ENCODE data around the gene SH2D1A. TPM values are rescaled to one million over a fixed set of nuclear protein-coding genes. Genes with fewer than 3 reads are reported as not detected.

The SH2D1A gene
- total and polyA plus RNA-seq, 4 donors, result 0.15 to 0.59 (median 0.32) TPM

DNA sequence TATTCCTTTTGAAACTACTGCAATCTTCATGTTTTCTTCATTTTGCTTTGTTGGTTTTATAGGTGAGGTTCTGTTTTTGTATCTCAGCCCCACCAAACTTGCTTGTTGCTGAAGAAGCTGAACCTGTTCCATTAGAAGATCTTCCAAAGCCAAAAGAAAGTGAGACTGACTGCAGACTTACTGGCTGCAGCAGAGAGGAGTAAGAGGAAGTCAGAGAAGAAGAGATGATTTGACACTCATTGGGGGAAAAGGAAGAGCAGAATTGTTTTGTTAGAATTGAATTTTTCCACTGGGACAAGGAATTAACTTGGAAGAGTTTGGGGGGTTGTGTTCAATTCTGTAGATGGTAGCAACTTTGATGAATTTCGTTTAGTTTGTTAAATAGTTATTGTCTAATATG is 10.8 kb upstream of the SH2D1A start:
- DNase-seq (ENCODE audit: low read depth in 4 of 6, low spot score in 6 of 6), result no peak
- Histone ChIP-seq H3K4me3 (ENCODE audit: low read depth, low read length) (no peak overlapping the region), H3K27me3 (ENCODE audit: control insufficient read depth, insufficient read depth, low read length) (no peaks in the 10 kb centered on the region), H3K36me3 (ENCODE audit: control insufficient read depth, insufficient read depth, low read length) (peaks cover 4% of the 10 kb centered on the region), H3K9me3 (ENCODE audit: control insufficient read depth, insufficient read depth, low read length) (no peaks in the 10 kb centered on the region), H3K4me1 (ENCODE audit: control insufficient read depth, insufficient read depth, low read length) (no peaks in the 10 kb centered on the region), H3K27ac (ENCODE audit: low read depth, low read length) (no peak overlapping the region)
- WGBS (ENCODE audit: insufficient coverage), result 20% methylated on average over 1 of the region's 1 CpG

GRCh38 chrX:124337916-124338315 is 8.4 kb upstream of the SH2D1A start:
- DNase-seq (ENCODE audit: low read depth in 4 of 6, low spot score in 6 of 6), result no peak
- Histone ChIP-seq H3K27ac (ENCODE audit: low read depth, low read length) (no peak overlapping the region), H3K4me1 (ENCODE audit: control insufficient read depth, insufficient read depth, low read length) (no peaks in the 10 kb centered on the region), H3K4me3 (ENCODE audit: low read depth, low read length) (no peak overlapping the region), H3K9me3 (ENCODE audit: control insufficient read depth, insufficient read depth, low read length) (no peaks in the 10 kb centered on the region), H3K27me3 (ENCODE audit: control insufficient read depth, insufficient read depth, low read length) (no peaks in the 10 kb centered on the region), H3K36me3 (ENCODE audit: control insufficient read depth, insufficient read depth, low read length) (peaks cover 3% of the 10 kb centered on the region)
- 20% methylated on average over 1 of the region's 1 CpG for WGBS (ENCODE audit: insufficient coverage)

DNA sequence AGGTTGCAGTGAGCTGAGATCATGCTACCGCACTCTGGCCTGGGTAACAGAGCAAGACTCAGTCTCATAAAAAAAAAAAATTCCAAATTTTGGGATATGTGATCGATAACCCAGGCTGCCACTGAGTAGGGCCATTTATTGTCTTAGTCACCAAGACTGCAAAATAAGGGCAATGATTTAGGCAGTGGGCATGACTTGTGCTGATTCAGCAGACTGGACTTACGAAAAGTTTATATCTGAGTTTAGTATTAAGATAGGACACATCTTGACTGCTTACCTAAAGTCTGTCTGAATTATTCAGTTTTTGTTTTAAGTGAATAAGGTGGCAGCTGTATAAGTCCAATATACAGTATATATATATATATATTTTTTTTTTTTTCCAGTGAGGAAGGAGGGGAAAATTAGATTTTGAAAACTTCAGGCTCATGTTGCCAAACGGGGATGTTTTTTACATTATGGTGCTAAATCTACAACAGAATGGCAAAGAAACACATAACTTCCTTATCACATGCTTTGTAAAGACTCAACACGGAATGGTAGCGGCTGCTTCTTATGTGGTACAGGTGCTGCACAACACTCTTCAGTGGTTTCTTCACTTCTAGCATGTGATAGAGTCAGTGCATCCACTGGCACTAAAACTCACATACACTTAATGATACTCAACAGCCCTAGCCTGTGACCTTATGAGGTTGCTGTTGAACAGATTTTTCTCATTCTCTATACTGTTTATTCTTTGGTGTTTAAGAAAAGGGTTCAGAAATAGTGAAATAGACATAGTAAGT is 7.4 kb upstream of the SH2D1A start:
- Histone ChIP-seq H3K9me3 (ENCODE audit: control insufficient read depth, insufficient read depth, low read length) (no peaks in the 10 kb centered on the region), H3K4me1 (ENCODE audit: control insufficient read depth, insufficient read depth, low read length) (no peaks in the 10 kb centered on the region), H3K4me3 (ENCODE audit: low read depth, low read length) (no peak overlapping the region), H3K36me3 (ENCODE audit: control insufficient read depth, insufficient read depth, low read length) (no peaks in the 10 kb centered on the region), H3K27ac (ENCODE audit: low read depth, low read length) (no peak overlapping the region), H3K27me3 (ENCODE audit: control insufficient read depth, insufficient read depth, low read length) (no peaks in the 10 kb centered on the region)
- DNase-seq (ENCODE audit: low read depth in 4 of 6, low spot score in 6 of 6), result no peak
- 81% methylated on average over 3 of the region's 6 CpGs for WGBS (ENCODE audit: insufficient coverage)

- Histone ChIP-seq H3K27ac (ENCODE audit: low read depth, low read length) (no peak overlapping the region), H3K27me3 (ENCODE audit: control insufficient read depth, insufficient read depth, low read length) (no peaks in the 10 kb centered on the region), H3K4me3 (ENCODE audit: low read depth, low read length) (no peak overlapping the region), H3K36me3 (ENCODE audit: control insufficient read depth, insufficient read depth, low read length) (no peaks in the 10 kb centered on the region), H3K9me3 (ENCODE audit: control insufficient read depth, insufficient read depth, low read length) (no peaks in the 10 kb centered on the region), H3K4me1 (ENCODE audit: control insufficient read depth, insufficient read depth, low read length) (no peaks in the 10 kb centered on the region)
- 61% methylated on average over 4 of the region's 7 CpGs for WGBS (ENCODE audit: insufficient coverage)
- DNase-seq (ENCODE audit: low read depth in 4 of 6, low spot score in 6 of 6), result no peak
Observed at GRCh38 chrX:124341396-124342132, 4.8 kb upstream of the SH2D1A start.

DNA sequence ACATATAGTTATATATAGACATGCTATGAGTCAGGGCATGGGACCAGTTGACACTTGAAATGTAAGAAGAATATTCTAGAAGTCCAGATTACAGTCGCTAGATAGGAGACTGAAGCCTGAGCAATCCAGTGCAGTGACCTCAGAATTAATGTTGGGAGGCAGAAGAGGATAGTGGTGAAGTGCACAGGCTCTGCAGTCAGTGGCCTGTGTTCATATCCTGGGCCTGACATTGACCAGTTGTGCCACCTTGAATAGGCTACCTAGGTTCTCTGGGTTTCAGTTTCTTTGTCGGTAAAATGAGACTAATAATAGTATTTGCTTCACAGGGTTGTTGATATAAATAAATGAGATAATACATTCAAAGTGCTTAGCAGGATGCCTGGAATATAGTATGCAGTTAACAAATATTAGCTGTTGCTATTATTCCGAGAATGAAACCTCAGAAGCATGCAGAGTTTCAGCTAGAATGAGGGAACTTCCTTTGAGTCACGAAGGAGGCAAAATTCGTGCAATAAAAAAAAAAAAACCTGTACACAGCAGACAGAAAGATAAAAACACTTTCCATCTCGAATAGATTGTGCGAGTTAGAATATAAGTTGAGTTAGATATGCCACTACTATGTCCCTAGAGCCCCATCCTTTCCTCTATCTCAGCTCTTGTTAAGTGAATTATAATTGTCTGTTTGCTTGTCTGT is 4.0 kb upstream of the SH2D1A start:
- Histone ChIP-seq H3K4me1 (ENCODE audit: control insufficient read depth, insufficient read depth, low read length) (no peaks in the 10 kb centered on the region), H3K27ac (ENCODE audit: low read depth, low read length) (no peak overlapping the region), H3K9me3 (ENCODE audit: control insufficient read depth, insufficient read depth, low read length) (no peaks in the 10 kb centered on the region), H3K27me3 (ENCODE audit: control insufficient read depth, insufficient read depth, low read length) (no peaks in the 10 kb centered on the region), H3K36me3 (ENCODE audit: control insufficient read depth, insufficient read depth, low read length) (no peaks in the 10 kb centered on the region), H3K4me3 (ENCODE audit: low read depth, low read length) (no peak overlapping the region)
- DNase-seq (ENCODE audit: low read depth in 4 of 6, low spot score in 6 of 6), result no peak
- WGBS (ENCODE audit: insufficient coverage), result 50% methylated on average over 1 of the region's 7 CpGs

DNA sequence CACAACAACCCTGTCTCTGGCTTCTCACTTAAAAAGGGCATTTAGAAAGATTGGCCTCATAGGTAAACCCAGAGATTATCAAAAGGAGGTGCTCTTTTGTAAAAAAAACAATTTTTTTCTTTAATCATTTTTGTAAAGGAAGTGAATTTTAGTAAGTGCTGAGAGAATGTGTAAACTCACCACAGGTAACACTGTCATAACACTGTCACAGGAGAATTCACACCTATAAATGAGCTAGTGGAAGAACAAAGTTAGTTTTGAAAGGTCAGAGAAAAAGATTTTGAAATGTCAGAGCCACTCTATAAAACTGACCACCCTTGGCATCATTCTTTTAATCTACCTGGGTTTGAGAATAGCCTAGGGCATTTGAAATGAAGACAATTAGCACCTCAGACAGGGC is 3.3 kb upstream of the SH2D1A start:
- no peaks in the 10 kb centered on the region for H3K27me3 ChIP-seq (ENCODE audit: control insufficient read depth, insufficient read depth, low read length)
- no peaks in the 10 kb centered on the region for H3K36me3 ChIP-seq (ENCODE audit: control insufficient read depth, insufficient read depth, low read length)
- H3K4me3 ChIP-seq (ENCODE audit: low read depth, low read length), result no peak overlapping the region
- H3K9me3 ChIP-seq (ENCODE audit: control insufficient read depth, insufficient read depth, low read length), result no peaks in the 10 kb centered on the region
- no peak for DNase-seq (ENCODE audit: low read depth in 4 of 6, low spot score in 6 of 6)
- no peak overlapping the region for H3K27ac ChIP-seq (ENCODE audit: low read depth, low read length)
- H3K4me1 ChIP-seq (ENCODE audit: control insufficient read depth, insufficient read depth, low read length), result no peaks in the 10 kb centered on the region

- H3K27ac ChIP-seq (ENCODE audit: low read depth, low read length), result no peak overlapping the region
- H3K27me3 ChIP-seq (ENCODE audit: control insufficient read depth, insufficient read depth, low read length), result no peaks in the 10 kb centered on the region
- no peaks in the 10 kb centered on the region for H3K9me3 ChIP-seq (ENCODE audit: control insufficient read depth, insufficient read depth, low read length)
- no peak overlapping the region for H3K4me3 ChIP-seq (ENCODE audit: low read depth, low read length)
- no peaks in the 10 kb centered on the region for H3K4me1 ChIP-seq (ENCODE audit: control insufficient read depth, insufficient read depth, low read length)
- DNase-seq (ENCODE audit: low read depth in 4 of 6, low spot score in 6 of 6), result no peak
- no peaks in the 10 kb centered on the region for H3K36me3 ChIP-seq (ENCODE audit: control insufficient read depth, insufficient read depth, low read length)
- WGBS (ENCODE audit: insufficient coverage), result 50% methylated on average over 1 of the region's 4 CpGs
Observed at GRCh38 chrX:124344246-124344645, 2.1 kb upstream of the SH2D1A start.

DNA sequence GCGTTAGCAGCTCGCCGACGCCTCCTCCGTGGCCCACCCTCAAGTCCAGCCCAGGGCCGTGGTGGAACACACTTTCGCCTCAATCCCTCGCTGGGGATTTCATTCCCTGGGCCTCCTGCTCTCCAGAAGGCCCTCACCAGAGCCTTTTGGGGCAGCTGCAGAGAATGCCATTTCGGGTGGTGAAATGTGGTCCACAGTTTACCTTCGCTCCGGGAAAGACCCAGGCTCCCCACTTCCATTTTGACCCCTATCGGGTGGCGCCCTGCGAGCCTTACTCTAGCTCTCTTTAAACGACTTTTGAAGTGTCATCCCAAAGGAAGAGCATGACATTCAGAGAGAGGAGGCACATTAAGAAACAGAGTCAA is 496 bp downstream of the SH2D1A start:
- Histone ChIP-seq H3K4me1 (ENCODE audit: control insufficient read depth, insufficient read depth, low read length) (no peaks in the 10 kb centered on the region), H3K27me3 (ENCODE audit: control insufficient read depth, insufficient read depth, low read length) (no peaks in the 10 kb centered on the region), H3K27ac (ENCODE audit: low read depth, low read length) (no peak overlapping the region), H3K4me3 (ENCODE audit: low read depth, low read length) (no peak overlapping the region), H3K9me3 (ENCODE audit: control insufficient read depth, insufficient read depth, low read length) (no peaks in the 10 kb centered on the region), H3K36me3 (ENCODE audit: control insufficient read depth, insufficient read depth, low read length) (no peaks in the 10 kb centered on the region)
- DNase-seq (ENCODE audit: low read depth in 4 of 6, low spot score in 6 of 6), result no peak
- WGBS (ENCODE audit: insufficient coverage), result 80% methylated on average over 15 of the region's 15 CpGs

GRCh38 chrX:124347242-124347641 is 879 bp downstream of the SH2D1A start:
- no peaks in the 10 kb centered on the region for H3K4me1 ChIP-seq (ENCODE audit: control insufficient read depth, insufficient read depth, low read length)
- no peaks in the 10 kb centered on the region for H3K9me3 ChIP-seq (ENCODE audit: control insufficient read depth, insufficient read depth, low read length)
- H3K36me3 ChIP-seq (ENCODE audit: control insufficient read depth, insufficient read depth, low read length), result no peaks in the 10 kb centered on the region
- WGBS (ENCODE audit: insufficient coverage), result 45% methylated on average over 2 of the region's 5 CpGs
- no peak overlapping the region for H3K27ac ChIP-seq (ENCODE audit: low read depth, low read length)
- H3K27me3 ChIP-seq (ENCODE audit: control insufficient read depth, insufficient read depth, low read length), result no peaks in the 10 kb centered on the region
- no peak for DNase-seq (ENCODE audit: low read depth in 4 of 6, low spot score in 6 of 6)
- H3K4me3 ChIP-seq (ENCODE audit: low read depth, low read length), result no peak overlapping the region
